ENCODE data around the gene EMC6. TPM values are rescaled to one million over a fixed set of nuclear protein-coding genes. Genes with fewer than 3 reads are reported as not detected.

EMC6 gene
- 10 to 100 TPM; 33.0 to 37.6 TPM for total RNA-seq
- 10 to 100 TPM; 15.9 to 26.0 (median 19.0) TPM for polyA plus RNA-seq (ENCODE audit: insufficient read length in 6 of 6)
- long read RNA-seq, donor 1, transcript EMC6-201 (2 exons, 653 nt): major isoform, 37 of 187 reads
- long read RNA-seq, donor 1, transcript EMC6-202 (2 exons, 762 nt): minor isoform, 6 of 187 reads
- long read RNA-seq, donor 1, partial matches to known transcripts: 144 of 187 reads
- long read RNA-seq, donor 1, other reads (novel, unspliced or antisense): 0 of 187 reads
- long read RNA-seq, donor 2, transcript EMC6-201 (2 exons, 653 nt): major isoform, 23 of 25 reads
- long read RNA-seq, donor 2, partial matches to known transcripts: 0 of 25 reads
- long read RNA-seq, donor 2, other reads (novel, unspliced or antisense): 0 of 25 reads
- long read RNA-seq, donor 3, transcript EMC6-201 (2 exons, 653 nt): major isoform, 28 of 31 reads
- long read RNA-seq, donor 3, partial matches to known transcripts: 0 of 31 reads
- long read RNA-seq, donor 3, other reads (novel, unspliced or antisense): 0 of 31 reads
- long read RNA-seq, donor 4, transcript EMC6-201 (2 exons, 653 nt): major isoform, 34 of 49 reads
- long read RNA-seq, donor 4, transcript EMC6-202 (2 exons, 762 nt): minor isoform, 11 of 49 reads
- long read RNA-seq, donor 4, partial matches to known transcripts: 0 of 49 reads
- long read RNA-seq, donor 4, other reads (novel, unspliced or antisense): 4 of 49 reads
- long read RNA-seq, donor 5, transcript EMC6-201 (2 exons, 653 nt): major isoform, 26 of 28 reads
- long read RNA-seq, donor 5, partial matches to known transcripts: 0 of 28 reads
- long read RNA-seq, donor 5, other reads (novel, unspliced or antisense): 0 of 28 reads
- long read RNA-seq, donor 6, transcript EMC6-201 (2 exons, 653 nt): major isoform, 33 of 37 reads
- long read RNA-seq, donor 6, partial matches to known transcripts: 0 of 37 reads
- long read RNA-seq, donor 6, other reads (novel, unspliced or antisense): 0 of 37 reads
- long read RNA-seq, donor 7, transcript EMC6-201 (2 exons, 653 nt): major isoform, 18 of 21 reads
- long read RNA-seq, donor 7, partial matches to known transcripts: 0 of 21 reads
- long read RNA-seq, donor 7, other reads (novel, unspliced or antisense): 0 of 21 reads
- long read RNA-seq, donor 8, transcript EMC6-201 (2 exons, 653 nt): major isoform, 14 of 15 reads
- long read RNA-seq, donor 8, partial matches to known transcripts: 0 of 15 reads
- long read RNA-seq, donor 8, other reads (novel, unspliced or antisense): 0 of 15 reads
- long read RNA-seq, donor 9, partial matches to known transcripts: 0 of 1 reads
- long read RNA-seq, donor 9, other reads (novel, unspliced or antisense): 0 of 1 reads
- long read RNA-seq, donor 10, transcript EMC6-201 (2 exons, 653 nt): major isoform, 67 of 103 reads
- long read RNA-seq, donor 10, transcript EMC6-202 (2 exons, 762 nt): minor isoform, 27 of 103 reads
- long read RNA-seq, donor 10, partial matches to known transcripts: 0 of 103 reads
- long read RNA-seq, donor 10, other reads (novel, unspliced or antisense): 9 of 103 reads
- long read RNA-seq, donor 11: 0 reads
- long read RNA-seq, donor 12, transcript EMC6-201 (2 exons, 653 nt): major isoform, 21 of 22 reads
- long read RNA-seq, donor 12, partial matches to known transcripts: 0 of 22 reads
- long read RNA-seq, donor 12, other reads (novel, unspliced or antisense): 0 of 22 reads

DNA sequence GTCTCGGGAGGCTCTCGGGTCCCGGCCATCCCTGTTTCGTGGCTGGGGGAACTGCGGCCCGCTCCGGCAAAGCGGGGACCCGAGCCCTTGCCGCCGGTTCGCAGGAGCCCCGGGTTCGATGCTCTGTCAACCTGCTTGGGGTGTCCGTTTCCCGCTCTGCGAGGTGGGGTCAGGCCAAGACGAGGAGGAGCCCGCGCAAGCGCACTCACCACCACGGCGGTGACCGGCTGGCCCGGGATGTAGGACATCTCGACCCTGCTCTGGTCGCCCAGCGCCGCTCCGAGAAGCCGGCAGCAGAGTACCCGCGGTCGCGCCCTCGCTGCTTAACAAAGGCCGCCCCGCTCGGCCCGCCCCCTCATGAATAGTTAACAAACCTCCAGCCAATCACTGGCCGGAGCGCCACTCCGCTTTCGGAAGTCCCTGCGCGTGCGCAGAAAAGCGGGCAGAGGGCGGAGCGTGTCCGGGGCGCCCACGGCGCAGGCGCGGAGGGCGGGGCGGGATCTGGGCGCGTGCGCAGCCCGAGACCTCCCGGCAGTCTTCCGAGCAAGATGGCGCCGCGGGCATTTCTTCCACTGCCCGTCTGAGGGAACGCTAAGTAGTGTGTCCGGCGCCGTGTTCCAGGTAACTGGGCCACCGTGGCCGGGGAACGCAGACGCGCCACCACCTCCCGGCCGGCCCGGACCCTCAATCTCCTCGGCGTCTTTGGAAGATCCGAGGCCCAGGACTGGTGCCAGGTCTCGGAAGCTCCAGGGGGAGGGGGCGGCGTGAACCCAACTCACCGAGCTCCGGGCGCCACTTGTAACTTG lies at the start of gene EMC6, which contains the start of gene TAX1BP3:
TSS of gene EMC6 (plus strand) at position 534 of the 806 bp plus-strand sequence. CDS start 335 bp downstream, outside the sequence.
TSS of gene TAX1BP3 (minus strand) at position 300 of the 806 bp plus-strand sequence. CDS start at position 248, 52 bp downstream.
- ATAC-seq (peak; percentile 95), DNase-seq (peak; percentile 98 to 100 (median 99))
- Histone ChIP-seq H3K4me1 (peaks cover 26 to 40% of the 10 kb centered on the region in 2 donors), H3K27ac (peak within 1 kb of the TSS; percentile 97 to 98), H3K36me3 (peaks cover 0 to 19% of the 10 kb centered on the region in 2 donors), H3K4me3 (peak within 1 kb of the TSS; percentile 98 to 99), H3K9me3 (no peaks in the 10 kb centered on the region), H3K27me3 (no peaks in the 10 kb centered on the region)
- TF ChIP-seq, protein P1, sequence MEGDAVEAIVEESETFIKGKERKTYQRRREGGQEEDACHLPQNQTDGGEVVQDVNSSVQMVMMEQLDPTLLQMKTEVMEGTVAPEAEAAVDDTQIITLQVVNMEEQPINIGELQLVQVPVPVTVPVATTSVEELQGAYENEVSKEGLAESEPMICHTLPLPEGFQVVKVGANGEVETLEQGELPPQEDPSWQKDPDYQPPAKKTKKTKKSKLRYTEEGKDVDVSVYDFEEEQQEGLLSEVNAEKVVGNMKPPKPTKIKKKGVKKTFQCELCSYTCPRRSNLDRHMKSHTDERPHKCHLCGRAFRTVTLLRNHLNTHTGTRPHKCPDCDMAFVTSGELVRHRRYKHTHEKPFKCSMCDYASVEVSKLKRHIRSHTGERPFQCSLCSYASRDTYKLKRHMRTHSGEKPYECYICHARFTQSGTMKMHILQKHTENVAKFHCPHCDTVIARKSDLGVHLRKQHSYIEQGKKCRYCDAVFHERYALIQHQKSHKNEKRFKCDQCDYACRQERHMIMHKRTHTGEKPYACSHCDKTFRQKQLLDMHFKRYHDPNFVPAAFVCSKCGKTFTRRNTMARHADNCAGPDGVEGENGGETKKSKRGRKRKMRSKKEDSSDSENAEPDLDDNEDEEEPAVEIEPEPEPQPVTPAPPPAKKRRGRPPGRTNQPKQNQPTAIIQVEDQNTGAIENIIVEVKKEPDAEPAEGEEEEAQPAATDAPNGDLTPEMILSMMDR (IDR thresholded peaks at IDR 0.05): no peak
- intact Hi-C loops (cut with DNase I): no loop called here

DNA sequence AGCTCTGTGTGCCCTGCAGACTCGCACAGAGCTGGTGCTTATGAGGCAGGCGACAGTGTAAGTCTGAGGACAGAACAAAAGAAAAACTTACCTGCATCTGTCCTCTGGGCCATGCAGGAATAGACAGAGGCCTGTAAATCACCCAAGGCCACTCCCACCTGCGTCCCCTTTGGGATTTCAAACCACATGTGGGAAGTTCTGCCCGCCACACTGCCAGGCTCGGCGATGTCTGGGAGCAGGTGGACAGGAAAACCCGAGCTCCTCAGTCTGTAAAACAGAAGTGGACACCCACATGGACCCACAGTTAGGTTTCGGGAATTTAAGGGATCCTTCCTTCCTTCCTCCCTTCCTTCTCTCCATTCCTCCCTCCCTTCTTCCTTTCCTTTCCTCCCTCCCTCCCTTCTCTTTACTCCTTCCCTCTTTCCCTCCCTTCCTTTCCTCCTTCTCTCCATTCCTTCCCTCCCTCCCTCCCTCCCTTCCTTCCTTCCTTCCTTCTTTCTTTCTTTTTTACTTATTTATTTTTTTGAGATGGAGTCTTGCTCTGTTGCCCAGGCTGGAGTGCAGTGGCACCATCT lies 47.4 kb upstream of the EMC6 start:
- Histone ChIP-seq H3K9me3 (peaks cover 0 to 7% of the 10 kb centered on the region in 2 donors), H3K4me1 (no peaks in the 10 kb centered on the region), H3K4me3 (no peak overlapping the region), H3K27ac (no peak overlapping the region), H3K36me3 (peaks cover 0 to 97% of the 10 kb centered on the region in 2 donors), H3K27me3 (no peaks in the 10 kb centered on the region)
- intact Hi-C loops (cut with DNase I): no loop called here
- TF ChIP-seq, protein P1 (IDR thresholded peaks at IDR 0.05): no peak
- ATAC-seq (no peak), DNase-seq (no peak)

DNA sequence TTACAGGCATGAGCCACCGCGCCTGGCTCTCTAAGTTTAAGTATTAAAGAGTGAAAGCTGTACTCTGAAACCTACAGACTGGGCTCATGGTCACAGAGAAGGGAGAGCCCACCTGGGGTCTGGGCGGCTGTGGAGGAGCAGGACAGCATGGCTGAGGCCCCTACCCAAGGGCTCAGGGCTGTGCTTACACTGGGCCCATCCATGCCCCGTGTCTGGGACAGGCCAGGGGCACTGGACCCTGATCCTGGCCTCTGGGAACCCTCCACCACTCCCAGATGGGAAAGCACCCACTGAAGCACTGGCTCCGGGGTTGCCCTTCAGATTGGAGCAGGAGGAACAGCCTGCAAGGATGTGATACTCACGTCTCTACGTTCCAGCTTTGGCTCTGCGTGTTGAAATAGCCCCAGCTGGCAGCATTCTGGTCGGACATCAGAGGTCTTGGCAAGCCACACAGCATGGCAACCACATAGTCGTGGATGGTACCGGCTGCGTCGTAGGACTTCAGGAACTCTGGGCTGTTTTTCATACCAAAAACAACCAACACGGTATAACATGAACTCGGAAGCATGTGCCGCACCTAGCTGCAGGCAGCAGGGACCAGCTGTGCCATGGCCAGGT lies 45.5 kb upstream of the EMC6 start:
- TF ChIP-seq, protein P1 (IDR thresholded peaks at IDR 0.05): no peak
- Histone ChIP-seq H3K9me3 (no peaks in the 10 kb centered on the region), H3K36me3 (peaks cover 0 to 98% of the 10 kb centered on the region in 2 donors), H3K4me1 (no peaks in the 10 kb centered on the region), H3K27ac (no peak overlapping the region), H3K27me3 (no peaks in the 10 kb centered on the region), H3K4me3 (no peak overlapping the region)
- DNase-seq (no peak), ATAC-seq (no peak)
- intact Hi-C loops (cut with DNase I): no loop called here

Measured in left lung (tissue), 14 donors.